ENCODE measurements around the gene KRTAP5-10. TPM values are rescaled to one million over a fixed set of nuclear protein-coding genes. Genes with fewer than 3 reads are reported as not detected.

Gene KRTAP5-10
- total RNA-seq, 1 experiment from 2014 or later = not detected

- no peak for ATAC-seq
- TF ChIP-seq STAT6 (CRISPR knock-in tag; conservative IDR thresholded peaks at IDR 0.05; ENCODE audit: low read depth) (no peak), ELF4 (CRISPR knock-in tag; IDR thresholded peaks at IDR 0.05; ENCODE audit: low read depth) (no peak), ATF6 (CRISPR knock-in tag; IDR thresholded peaks at IDR 0.05) (no peak), IRF2 (CRISPR knock-in tag; IDR thresholded peaks at IDR 0.05; ENCODE audit: borderline replicate concordance, low read depth) (no peak), NFYB (CRISPR knock-in tag; conservative IDR thresholded peaks at IDR 0.05; ENCODE audit: low read depth) (no peak), ZNF423 (CRISPR knock-in tag; IDR thresholded peaks at IDR 0.05) (no peak), FOXP4 (CRISPR knock-in tag; IDR thresholded peaks at IDR 0.05) (no peak), CTCF (IDR thresholded peaks at IDR 0.05) (no peak), ZNF317 (CRISPR knock-in tag; IDR thresholded peaks at IDR 0.05; ENCODE audit: borderline replicate concordance, low read depth) (no peak), JUN (CRISPR knock-in tag; IDR thresholded peaks at IDR 0.05) (no peak), ARID4B (CRISPR knock-in tag; IDR thresholded peaks at IDR 0.05; ENCODE audit: borderline replicate concordance) (no peak), TCF7 (CRISPR knock-in tag; IDR thresholded peaks at IDR 0.05; ENCODE audit: low read depth) (no peak), JAZF1 (CRISPR knock-in tag; IDR thresholded peaks at IDR 0.05) (no peak), ZNF138 (CRISPR knock-in tag; conservative IDR thresholded peaks at IDR 0.05) (no peak)
- Mint-ChIP-seq H3K4me3 (no peak overlapping the region), H3K9me3 (peaks cover 56% of the 10 kb centered on the region), H3K27ac (no peak overlapping the region), H3K36me3 (peaks cover 19% of the 10 kb centered on the region), H3K27me3 (ENCODE audit: low read depth) (peaks cover 21% of the 10 kb centered on the region), H3K4me1 (peaks cover 3% of the 10 kb centered on the region; the same call in 1 of the 2 replicates)
- ChIA-PET CTCF (interaction anchor here (0.6 kb wide), 1 partner anchor 1585 kb away, joined by 3 read pairs; no protein-coding TSS in a partner anchor), POLR2A (no interaction called here)
- no peak for DNase-seq (ENCODE audit: low spot score)
These were observed 6.4 kb upstream of the KRTAP5-10 start for GRCh38 chr11:71558996-71559395.

Data from WTC11 (cell line).